Neural progenitor cell (in vitro differentiated cells): ENCODE results near the gene N4BP3.

Source experiments
- EZH2 ChIP-seq: fragments of 200-600 bp; sonication (generic); IDR thresholded peaks from 2 replicates; pipeline ENCODE4 v1.6.1; 2017; ENCODE audit warnings: antibody characterized with exemption, mild to moderate bottlenecking, moderate library complexity
- EZH2phosphoT487 ChIP-seq: fragments of 200-600 bp; sonication (generic); IDR thresholded peaks from 2 replicates; pipeline ENCODE4 v1.6.1; 2017; ENCODE audit warnings: antibody characterized with exemption
- TF ChIP-seq, protein P1 (sequence below): fragments of 200-600 bp; sonication (generic); IDR thresholded peaks from 2 replicates; pipeline ENCODE4 v1.5.1; 2017; ENCODE audit warnings: antibody characterized with exemption, mild to moderate bottlenecking

DNA sequence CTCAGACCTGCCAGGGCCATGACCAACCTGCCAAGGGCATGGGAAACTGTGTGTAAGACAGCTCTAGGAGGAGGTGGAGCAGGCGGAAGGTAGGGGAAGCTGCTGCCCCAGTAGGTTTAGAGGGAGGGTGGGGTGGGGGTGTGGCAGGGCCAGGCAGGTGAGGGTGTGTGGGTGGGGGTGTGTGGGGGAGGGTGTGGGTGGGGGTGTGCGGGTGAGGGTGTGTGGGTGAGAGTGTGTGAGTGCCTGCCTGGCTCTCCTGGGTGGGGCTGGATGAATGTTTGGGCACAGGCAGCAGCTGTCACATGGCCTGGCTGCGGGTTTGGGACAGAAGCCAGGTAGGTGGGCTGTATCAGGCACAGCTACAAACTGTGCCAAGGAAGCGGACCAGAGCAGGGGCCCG lies 8.8 kb upstream of the N4BP3 start:
- TF ChIP-seq, protein P1, sequence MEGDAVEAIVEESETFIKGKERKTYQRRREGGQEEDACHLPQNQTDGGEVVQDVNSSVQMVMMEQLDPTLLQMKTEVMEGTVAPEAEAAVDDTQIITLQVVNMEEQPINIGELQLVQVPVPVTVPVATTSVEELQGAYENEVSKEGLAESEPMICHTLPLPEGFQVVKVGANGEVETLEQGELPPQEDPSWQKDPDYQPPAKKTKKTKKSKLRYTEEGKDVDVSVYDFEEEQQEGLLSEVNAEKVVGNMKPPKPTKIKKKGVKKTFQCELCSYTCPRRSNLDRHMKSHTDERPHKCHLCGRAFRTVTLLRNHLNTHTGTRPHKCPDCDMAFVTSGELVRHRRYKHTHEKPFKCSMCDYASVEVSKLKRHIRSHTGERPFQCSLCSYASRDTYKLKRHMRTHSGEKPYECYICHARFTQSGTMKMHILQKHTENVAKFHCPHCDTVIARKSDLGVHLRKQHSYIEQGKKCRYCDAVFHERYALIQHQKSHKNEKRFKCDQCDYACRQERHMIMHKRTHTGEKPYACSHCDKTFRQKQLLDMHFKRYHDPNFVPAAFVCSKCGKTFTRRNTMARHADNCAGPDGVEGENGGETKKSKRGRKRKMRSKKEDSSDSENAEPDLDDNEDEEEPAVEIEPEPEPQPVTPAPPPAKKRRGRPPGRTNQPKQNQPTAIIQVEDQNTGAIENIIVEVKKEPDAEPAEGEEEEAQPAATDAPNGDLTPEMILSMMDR = no peak
- TF ChIP-seq EZH2 (no peak), EZH2phosphoT487 (no peak)
